CD14-positive monocyte (primary cell): Measurements from ENCODE around the gene COL20A1. TPM values are rescaled to one million over a fixed set of nuclear protein-coding genes. Genes with fewer than 3 reads are reported as not detected.

ENCODE experiments used
- DNase-seq, 3 donors: peaks; one replicate each; pipeline ENCODE4 v3.0.0-alpha.2; 2011 to 2022
- H2AFZ ChIP-seq: 2 replicates; pipeline ENCODE4 v1.6.0; 2012; ENCODE audit warnings: mild to moderate bottlenecking, low read depth, low read length, inconsistent platforms; ENCODE audit not compliant: insufficient read depth, poor library complexity, severe bottlenecking
- H3K27ac ChIP-seq, 2 donors: 1 replicate in 1 of 2; 2 replicates in 1 of 2; pipeline ENCODE4 v1.5.1; 2012 to 2013; ENCODE audit warnings: low read length in 2 of 2, control low read depth in 1 of 2, inconsistent platforms in 1 of 2, low read depth in 1 of 2, mild to moderate bottlenecking in 1 of 2
- H3K27me3 ChIP-seq, 2 donors: one replicate each; pipeline versions ENCODE4 v1.6.0 to v1.6.1; 2011 to 2013; ENCODE audit warnings: low read length in 2 of 2; ENCODE audit not compliant: control insufficient read depth in 2 of 2, insufficient read depth in 2 of 2
- H3K36me3 ChIP-seq, 2 donors: replicated peaks in 1 of 2; 1 replicate in 1 of 2; 2 replicates in 1 of 2; pipeline versions ENCODE4 v1.5.1 to v1.6.1; 2012 to 2013; ENCODE audit warnings: low read length in 2 of 2, control low read depth in 1 of 2, inconsistent platforms in 1 of 2, mild to moderate bottlenecking in 1 of 2; ENCODE audit not compliant: insufficient read depth in 2 of 2, control insufficient read depth in 1 of 2
- H3K4me1 ChIP-seq, 2 donors: 1 replicate in 1 of 2; 2 replicates in 1 of 2; pipeline versions ENCODE4 v1.5.1 to v1.6.1; 2012 to 2013; ENCODE audit warnings: low read length in 2 of 2, control low read depth in 1 of 2, inconsistent platforms in 1 of 2, mild to moderate bottlenecking in 1 of 2, moderate library complexity in 1 of 2; ENCODE audit not compliant: insufficient read depth in 2 of 2, control insufficient read depth in 1 of 2
- H3K4me2 ChIP-seq: replicated peaks from 2 replicates; pipeline ENCODE3; 2012; ENCODE audit warnings: low read length, moderate library complexity, mild to moderate bottlenecking; ENCODE audit not compliant: poor library complexity, severe bottlenecking; ENCODE audit errors: extremely low read depth
- H3K4me3 ChIP-seq, 3 experiments: fragments of 200-600 bp in 1 of 3; sonication (generic) in 1 of 3; replicated peaks in 1 of 3; 1 replicate in 2 of 3; 2 replicates in 1 of 3; pipeline ENCODE4 v1.5.1; 2011 to 2013; ENCODE audit warnings: low read length in 3 of 3, mild to moderate bottlenecking in 3 of 3, control low read depth in 2 of 3, low read depth in 2 of 3, inconsistent platforms in 1 of 3, moderate library complexity in 1 of 3
- H3K79me2 ChIP-seq: 2 replicates; pipeline ENCODE4 v1.6.0; 2012; ENCODE audit warnings: mild to moderate bottlenecking, control low read depth, inconsistent platforms, low read length, moderate library complexity; ENCODE audit not compliant: insufficient read depth
- H3K9ac ChIP-seq: 2 replicates; pipeline ENCODE4 v1.6.0; 2017; ENCODE audit warnings: low read length, mild to moderate bottlenecking; ENCODE audit not compliant: insufficient read depth, poor library complexity, severe bottlenecking
- H3K9me3 ChIP-seq, 2 donors: replicated peaks in 1 of 2; 1 replicate in 1 of 2; 2 replicates in 1 of 2; pipeline versions ENCODE4 v1.5.1 to v1.6.1; 2012 to 2013; ENCODE audit warnings: low read length in 2 of 2, control low read depth in 1 of 2; ENCODE audit not compliant: control insufficient read depth in 1 of 2, insufficient read depth in 1 of 2
- H4K20me1 ChIP-seq: 2 replicates; pipeline ENCODE4 v1.6.0; 2012; ENCODE audit warnings: mild to moderate bottlenecking, low read length, control low read depth, moderate library complexity; ENCODE audit not compliant: insufficient read depth
- H3K27ac Mint-ChIP-seq, 7 donors: one replicate each; pipeline ENCODE4 v1.8.0; 2020; ENCODE audit warnings: mild to moderate bottlenecking in 7 of 7, mixed read lengths in 7 of 7, moderate library complexity in 6 of 7, inconsistent platforms in 2 of 7
- H3K27me3 Mint-ChIP-seq, 3 donors: one replicate each; pipeline ENCODE4 v1.8.0; 2021 to 2022; ENCODE audit warnings: low read depth in 3 of 3, mild to moderate bottlenecking in 3 of 3, mixed read lengths in 3 of 3, moderate library complexity in 3 of 3, inconsistent platforms in 1 of 3
- H3K36me3 Mint-ChIP-seq, 2 donors: one replicate each; pipeline ENCODE4 v1.8.0; 2020; ENCODE audit warnings: mixed read lengths in 2 of 2, inconsistent platforms in 1 of 2, mild to moderate bottlenecking in 1 of 2
- H3K4me1 Mint-ChIP-seq: one replicate; pipeline ENCODE4 v1.8.0; 2020; ENCODE audit warnings: mild to moderate bottlenecking, mixed read lengths
- H3K4me3 Mint-ChIP-seq, 2 donors: one replicate each; pipeline ENCODE4 v1.8.0; 2020; ENCODE audit warnings: mild to moderate bottlenecking in 2 of 2, mixed read lengths in 2 of 2, moderate library complexity in 1 of 2
- H3K9me3 Mint-ChIP-seq, 7 donors: one replicate each; pipeline ENCODE4 v1.8.0; 2020 to 2022; ENCODE audit warnings: mixed read lengths in 7 of 7, mild to moderate bottlenecking in 6 of 7, moderate library complexity in 6 of 7, inconsistent platforms in 2 of 7
- WGBS: methylation state at CpG from one replicate; pipeline ENCODE4 v1.1.5; 2013; ENCODE audit warnings: missing lambda C conversion rate; ENCODE audit not compliant: insufficient coverage; 5-methylcytosine and 5-hydroxymethylcytosine counted together
- intact Hi-C, 2 donors: fragments of 100-400 bp; cut with micrococcal nuclease; formaldehyde crosslinking; loops; one replicate each; pipeline versions ENCODE4 v1.15.0 to v1.15.1; 2023
- polyA plus RNA-seq, 3 donors: library from polyadenylated mRNA; depleted of rRNA in 1 of 3; unstranded in 2 of 3; stranded (reverse) in 1 of 3; fragments of 300-500 nt in 2 of 3; fragments of >200 nt in 1 of 3; fragmentation: Illumina TruSeq in 2 of 3; gene quantifications; 1 replicate in 2 of 3; 2 replicates in 1 of 3; pipeline ENCODE4 v1.2.3, GENCODE V29; 2012 to 2021
- TF ChIP-seq, protein P1 (sequence below): fragments of 200-600 bp; IDR thresholded peaks from one replicate; pipeline ENCODE4 v1.8.0; 2022; ENCODE audit warnings: antibody characterized with exemption, mild to moderate bottlenecking

The COL20A1 gene
- polyA plus RNA-seq, 3 donors, result not detected

DNA sequence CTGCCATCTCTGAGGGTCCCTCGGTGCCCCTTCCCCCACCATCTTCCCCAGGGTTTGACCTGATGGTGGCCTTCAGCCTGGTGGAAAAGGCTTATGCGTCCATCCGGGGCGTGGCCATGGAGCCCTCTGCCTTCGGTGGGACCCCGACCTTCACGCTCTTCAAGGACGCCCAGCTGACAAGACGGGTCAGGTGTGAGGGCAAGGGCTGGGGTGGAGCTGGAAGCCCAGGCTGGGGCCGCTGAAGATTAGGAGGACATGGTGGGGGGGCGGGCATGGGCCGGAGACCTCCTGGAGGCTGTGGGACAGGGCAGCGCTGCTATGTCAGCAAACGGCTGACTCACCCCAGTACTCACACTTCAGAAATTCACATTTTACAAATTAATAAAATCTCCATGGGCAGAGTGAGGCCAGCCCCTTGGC, 23.5 kb downstream of the COL20A1 start:
- no peaks in the 10 kb centered on the region for H3K4me1 Mint-ChIP-seq
- Histone ChIP-seq H3K4me1 (no peaks in the 10 kb centered on the region), H3K4me2 (no peak overlapping the region), H2AFZ (no peak overlapping the region), H3K36me3 (no peaks in the 10 kb centered on the region), H3K4me3 (no peak overlapping the region), H4K20me1 (no peaks in the 10 kb centered on the region), H3K27ac (no peak overlapping the region), H3K9me3 (no peaks in the 10 kb centered on the region), H3K79me2 (no peaks in the 10 kb centered on the region), H3K27me3 (no peaks in the 10 kb centered on the region), H3K9ac (no peak overlapping the region)
- no peak overlapping the region for H3K4me3 Mint-ChIP-seq
- no peak overlapping the region for H3K27ac Mint-ChIP-seq
- intact Hi-C loops, result no loop called here
- WGBS, result 88% methylated on average over 9 of the region's 14 CpGs
- no peaks in the 10 kb centered on the region for H3K9me3 Mint-ChIP-seq
- no peaks in the 10 kb centered on the region for H3K36me3 Mint-ChIP-seq
- no peak for DNase-seq
- TF ChIP-seq, protein P1, sequence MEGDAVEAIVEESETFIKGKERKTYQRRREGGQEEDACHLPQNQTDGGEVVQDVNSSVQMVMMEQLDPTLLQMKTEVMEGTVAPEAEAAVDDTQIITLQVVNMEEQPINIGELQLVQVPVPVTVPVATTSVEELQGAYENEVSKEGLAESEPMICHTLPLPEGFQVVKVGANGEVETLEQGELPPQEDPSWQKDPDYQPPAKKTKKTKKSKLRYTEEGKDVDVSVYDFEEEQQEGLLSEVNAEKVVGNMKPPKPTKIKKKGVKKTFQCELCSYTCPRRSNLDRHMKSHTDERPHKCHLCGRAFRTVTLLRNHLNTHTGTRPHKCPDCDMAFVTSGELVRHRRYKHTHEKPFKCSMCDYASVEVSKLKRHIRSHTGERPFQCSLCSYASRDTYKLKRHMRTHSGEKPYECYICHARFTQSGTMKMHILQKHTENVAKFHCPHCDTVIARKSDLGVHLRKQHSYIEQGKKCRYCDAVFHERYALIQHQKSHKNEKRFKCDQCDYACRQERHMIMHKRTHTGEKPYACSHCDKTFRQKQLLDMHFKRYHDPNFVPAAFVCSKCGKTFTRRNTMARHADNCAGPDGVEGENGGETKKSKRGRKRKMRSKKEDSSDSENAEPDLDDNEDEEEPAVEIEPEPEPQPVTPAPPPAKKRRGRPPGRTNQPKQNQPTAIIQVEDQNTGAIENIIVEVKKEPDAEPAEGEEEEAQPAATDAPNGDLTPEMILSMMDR, result no peak
- peaks cover 0 to 3% (median 2%) of the 10 kb centered on the region in 3 donors for H3K27me3 Mint-ChIP-seq

DNA sequence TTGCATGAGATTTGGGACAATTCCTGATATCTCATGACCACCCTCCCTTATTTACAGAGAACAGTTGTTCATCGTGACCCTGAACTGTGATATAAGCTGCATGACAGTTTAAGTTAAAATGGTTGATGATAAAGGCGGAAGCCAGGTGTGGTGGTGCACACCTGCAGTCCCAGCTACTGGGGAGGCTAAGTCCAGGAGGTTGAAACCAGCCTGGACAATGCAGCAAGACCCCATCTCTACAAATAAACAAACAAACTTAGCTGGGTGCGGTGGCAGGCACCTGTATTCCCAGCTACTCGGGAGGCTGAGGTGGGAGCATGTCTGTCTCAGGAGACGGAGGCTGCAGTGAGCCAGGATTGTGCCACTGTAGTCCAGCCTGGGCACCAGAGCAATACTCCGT, 24.1 kb downstream of the COL20A1 start:
- H3K4me3 Mint-ChIP-seq, result no peak overlapping the region
- no peak overlapping the region for H3K4me3 ChIP-seq
- TF ChIP-seq, protein P1, result no peak
- no peak overlapping the region for H3K27ac Mint-ChIP-seq
- no peak overlapping the region for H3K9ac ChIP-seq
- DNase-seq, result no peak
- intact Hi-C loops, result no loop called here
- H4K20me1 ChIP-seq, result no peaks in the 10 kb centered on the region
- H3K4me1 ChIP-seq, result no peaks in the 10 kb centered on the region
- H3K36me3 Mint-ChIP-seq, result no peaks in the 10 kb centered on the region
- no peak overlapping the region for H3K27ac ChIP-seq
- peaks cover 0 to under 1% of the 10 kb centered on the region in 2 donors for H3K27me3 ChIP-seq
- no peaks in the 10 kb centered on the region for H3K36me3 ChIP-seq
- H3K27me3 Mint-ChIP-seq, result peaks cover 0 to 3% (median 2%) of the 10 kb centered on the region in 3 donors
- no peaks in the 10 kb centered on the region for H3K4me1 Mint-ChIP-seq
- no peaks in the 10 kb centered on the region for H3K9me3 Mint-ChIP-seq
- 88% methylated on average over 4 of the region's 6 CpGs for WGBS
- H2AFZ ChIP-seq, result no peak overlapping the region
- no peak overlapping the region for H3K4me2 ChIP-seq
- H3K9me3 ChIP-seq, result no peaks in the 10 kb centered on the region
- H3K79me2 ChIP-seq, result no peaks in the 10 kb centered on the region
